Rectal smooth muscle tissue (tissue), 1 donor: Measurements from ENCODE around the gene HS1BP3.

Experiments used
- H3K27ac ChIP-seq: one replicate; pipeline ENCODE4 v1.7.0; 2013; ENCODE audit warnings: low read depth, low read length, inconsistent platforms
- H3K27me3 ChIP-seq: one replicate; pipeline ENCODE4 v1.7.0; 2013; ENCODE audit warnings: low read length; ENCODE audit not compliant: control insufficient read depth, insufficient read depth
- H3K36me3 ChIP-seq: one replicate; pipeline ENCODE4 v1.7.0; 2013; ENCODE audit warnings: low read length; ENCODE audit not compliant: control insufficient read depth, insufficient read depth
- H3K4me1 ChIP-seq: one replicate; pipeline ENCODE4 v1.7.0; 2013; ENCODE audit warnings: low read length; ENCODE audit not compliant: control insufficient read depth, insufficient read depth
- H3K4me3 ChIP-seq: one replicate; pipeline ENCODE4 v1.7.0; 2013; ENCODE audit warnings: low read length
- H3K9ac ChIP-seq: one replicate; pipeline ENCODE4 v1.7.0; 2013; ENCODE audit warnings: low read length

HS1BP3 gene

GRCh38 chr2:20590704-20591515 lies 60.0 kb downstream of the HS1BP3 start:
- H3K9ac ChIP-seq, result no peak overlapping the region
- H3K27ac ChIP-seq, result no peak overlapping the region
- no peak overlapping the region for H3K4me3 ChIP-seq
- peaks cover 1% of the 10 kb centered on the region for H3K4me1 ChIP-seq
- no peaks in the 10 kb centered on the region for H3K27me3 ChIP-seq
- H3K36me3 ChIP-seq, result no peaks in the 10 kb centered on the region

GRCh38 chr2:20589975-20590703 lies 60.8 kb downstream of the HS1BP3 start:
- no peaks in the 10 kb centered on the region for H3K27me3 ChIP-seq
- H3K9ac ChIP-seq, result no peak overlapping the region
- H3K4me1 ChIP-seq, result peaks cover 8% of the 10 kb centered on the region
- H3K4me3 ChIP-seq, result no peak overlapping the region
- no peaks in the 10 kb centered on the region for H3K36me3 ChIP-seq
- H3K27ac ChIP-seq, result no peak overlapping the region

DNA sequence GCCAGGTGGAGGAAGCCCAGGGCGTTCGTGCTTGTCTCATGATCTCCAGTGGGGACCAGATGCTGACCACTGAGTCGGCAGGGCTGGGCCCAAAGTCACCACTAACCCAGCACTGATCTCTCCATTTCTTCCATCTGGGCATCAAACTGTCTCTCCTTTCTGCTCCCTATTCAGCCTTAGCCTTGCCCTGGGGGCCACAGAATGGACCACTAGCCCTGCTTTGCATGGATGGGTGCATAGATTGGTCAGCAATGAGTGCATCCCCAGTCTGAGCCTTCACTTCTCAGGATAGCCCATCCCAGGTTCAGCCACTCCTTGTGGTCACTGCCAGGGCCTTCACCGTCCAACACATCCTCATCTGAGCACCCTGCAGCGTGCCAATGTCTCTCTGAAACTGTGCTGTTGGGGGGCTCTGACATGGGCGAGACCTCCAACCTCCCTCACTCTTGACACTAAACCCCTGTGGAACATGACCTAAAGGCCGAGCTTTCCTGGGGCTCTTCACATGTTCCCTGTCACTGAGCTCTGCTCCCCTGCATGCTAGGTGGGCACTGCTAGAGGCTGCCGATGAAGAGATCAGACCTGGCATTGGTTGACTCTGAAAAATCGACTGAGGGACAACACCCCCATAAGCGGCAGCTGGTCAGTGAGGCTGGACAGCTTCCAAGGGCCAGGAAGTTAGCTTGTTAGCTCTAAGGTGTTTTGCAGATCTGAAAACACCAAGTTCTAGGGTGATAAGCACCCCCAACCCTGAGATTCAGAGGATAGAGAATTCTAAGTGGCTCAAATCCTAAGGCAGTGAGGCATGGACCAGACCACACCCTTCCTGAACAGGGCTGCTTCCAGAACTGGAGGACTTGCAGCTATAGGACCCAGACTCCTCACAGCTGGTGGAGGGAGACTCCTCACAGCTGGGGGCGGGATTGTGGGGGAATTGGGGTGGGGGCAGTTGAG lies 61.7 kb downstream of the HS1BP3 start:
- Histone ChIP-seq H3K27ac (no peak overlapping the region), H3K4me3 (no peak overlapping the region), H3K27me3 (no peaks in the 10 kb centered on the region), H3K9ac (no peak overlapping the region), H3K36me3 (no peaks in the 10 kb centered on the region), H3K4me1 (peaks cover 17% of the 10 kb centered on the region)

- Histone ChIP-seq H3K27me3 (no peaks in the 10 kb centered on the region), H3K9ac (no peak overlapping the region), H3K4me3 (no peak overlapping the region), H3K4me1 (peaks cover 17% of the 10 kb centered on the region), H3K27ac (peak overlapping the region; percentile 14), H3K36me3 (no peaks in the 10 kb centered on the region)
Measured at GRCh38 chr2:20585710-20586594, 64.9 kb downstream of the HS1BP3 start.

GRCh38 chr2:20585359-20585709 lies 65.6 kb downstream of the HS1BP3 start:
- Histone ChIP-seq H3K4me3 (no peak overlapping the region), H3K27me3 (no peaks in the 10 kb centered on the region), H3K4me1 (peaks cover 17% of the 10 kb centered on the region), H3K36me3 (no peaks in the 10 kb centered on the region), H3K27ac (peak overlapping the region; percentile 27), H3K9ac (no peak overlapping the region)

DNA sequence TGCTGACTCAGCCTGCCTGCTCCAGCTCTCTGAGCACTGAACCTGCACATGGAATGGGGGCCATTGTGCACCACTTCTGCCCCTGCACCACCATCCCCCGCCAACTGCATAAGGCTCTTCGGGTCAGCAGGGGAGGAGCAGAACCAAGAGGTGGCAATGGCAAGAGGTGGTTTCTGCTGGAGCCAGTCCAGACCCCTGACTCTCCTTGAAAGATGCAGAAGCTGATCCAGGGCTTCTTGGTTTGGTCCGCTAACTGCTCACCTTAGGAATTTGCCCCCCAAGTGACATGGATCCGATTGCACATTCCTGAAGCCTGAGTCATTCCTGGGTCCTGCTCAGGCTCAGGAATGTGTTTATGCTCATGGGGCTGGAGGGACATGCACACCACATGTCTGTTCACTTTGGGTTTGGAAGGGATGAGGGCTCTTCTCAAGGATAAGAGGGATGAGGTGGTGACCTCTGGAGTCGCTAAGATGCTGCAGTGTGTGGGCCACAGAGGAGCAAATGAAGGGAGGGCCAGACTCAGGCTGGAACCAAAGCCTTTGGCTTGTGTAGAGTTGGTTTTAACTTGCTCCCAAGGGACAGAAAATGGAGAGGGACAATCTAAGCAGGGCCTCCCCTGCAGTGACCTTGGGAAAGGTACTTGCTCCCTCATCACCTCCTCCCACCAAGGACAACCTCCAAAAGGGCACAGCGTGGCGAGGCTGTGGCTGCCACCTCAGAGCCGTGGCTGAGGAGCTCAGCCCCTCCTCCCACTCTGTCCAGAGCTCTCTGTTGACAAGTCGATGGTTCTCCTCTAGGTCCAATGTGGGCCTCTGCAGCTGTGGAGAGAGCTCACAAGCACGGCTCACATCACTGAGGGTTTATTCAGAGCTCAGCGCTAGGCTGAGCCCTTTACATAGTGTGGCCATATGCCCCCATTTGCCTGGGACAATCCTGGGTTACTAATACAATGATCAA lies 66.2 kb downstream of the HS1BP3 start:
- H3K9ac ChIP-seq, result no peak overlapping the region
- H3K4me3 ChIP-seq, result no peak overlapping the region
- no peaks in the 10 kb centered on the region for H3K27me3 ChIP-seq
- H3K36me3 ChIP-seq, result no peaks in the 10 kb centered on the region
- H3K27ac ChIP-seq, result peak overlapping the region; percentile 27
- peaks cover 19% of the 10 kb centered on the region for H3K4me1 ChIP-seq

DNA sequence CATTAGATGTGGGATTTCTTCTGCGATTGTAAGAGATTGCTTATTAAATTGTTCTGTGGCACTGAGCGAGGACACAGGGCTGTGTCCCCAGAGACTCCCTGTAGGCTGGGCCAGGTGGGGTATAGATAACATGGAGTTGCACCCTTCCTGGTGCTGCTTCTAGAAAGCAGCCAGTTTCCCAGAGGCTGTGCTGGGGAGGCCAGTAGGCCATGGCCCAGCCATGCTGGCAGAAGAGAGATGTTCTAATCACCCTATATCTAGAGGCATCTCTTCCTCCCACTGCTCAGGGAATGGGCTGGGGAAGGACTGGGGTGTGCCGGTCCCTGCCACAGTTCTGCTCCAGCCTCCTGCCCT lies 66.9 kb downstream of the HS1BP3 start:
- H3K4me3 ChIP-seq, result no peak overlapping the region
- H3K9ac ChIP-seq, result no peak overlapping the region
- peaks cover 24% of the 10 kb centered on the region for H3K4me1 ChIP-seq
- H3K27me3 ChIP-seq, result no peaks in the 10 kb centered on the region
- no peak overlapping the region for H3K27ac ChIP-seq
- no peaks in the 10 kb centered on the region for H3K36me3 ChIP-seq

GRCh38 chr2:20583425-20583881 lies 67.4 kb downstream of the HS1BP3 start:
- Histone ChIP-seq H3K9ac (no peak overlapping the region), H3K36me3 (no peaks in the 10 kb centered on the region), H3K4me1 (peaks cover 30% of the 10 kb centered on the region), H3K27ac (no peak overlapping the region), H3K27me3 (no peaks in the 10 kb centered on the region), H3K4me3 (no peak overlapping the region)

GRCh38 chr2:20582600-20583221 lies 68.2 kb downstream of the HS1BP3 start:
- H3K4me3 ChIP-seq, result no peak overlapping the region
- no peaks in the 10 kb centered on the region for H3K27me3 ChIP-seq
- peak overlapping the region; percentile 35 for H3K27ac ChIP-seq
- H3K4me1 ChIP-seq, result peaks cover 30% of the 10 kb centered on the region
- H3K36me3 ChIP-seq, result no peaks in the 10 kb centered on the region
- H3K9ac ChIP-seq, result no peak overlapping the region

GRCh38 chr2:20580690-20581437 lies 70.0 kb downstream of the HS1BP3 start:
- Histone ChIP-seq H3K4me1 (peaks cover 28% of the 10 kb centered on the region), H3K27ac (no peak overlapping the region), H3K36me3 (no peaks in the 10 kb centered on the region), H3K4me3 (no peak overlapping the region), H3K27me3 (no peaks in the 10 kb centered on the region), H3K9ac (no peak overlapping the region)
